Mucosa of descending colon (tissue), 3 donors: Measurements from ENCODE around the gene NRROS. TPM values are rescaled to one million over a fixed set of nuclear protein-coding genes. Genes with fewer than 3 reads are reported as not detected.

ENCODE experiments used
- ATAC-seq: fragments of 200-7000 bp; cut with Tn5 transposase; one replicate; pipeline ENCODE4 v1.9.1; 2020; ENCODE audit warnings: mild to moderate bottlenecking, moderate library complexity
- DNase-seq, 3 donors: peaks; one replicate each; pipeline ENCODE4 v3.0.0-alpha.2; 2020
- H3K36me3 ChIP-seq: fragments of 200-600 bp; one replicate; pipeline ENCODE4 v1.8.0; 2021; ENCODE audit warnings: low read depth, mild to moderate bottlenecking
- H3K4me1 ChIP-seq: fragments of 200-600 bp; one replicate; pipeline ENCODE4 v1.8.0; 2021; ENCODE audit warnings: low read depth, mild to moderate bottlenecking
- H3K4me3 ChIP-seq: fragments of 200-600 bp; one replicate; pipeline ENCODE4 v1.8.0; 2021; ENCODE audit warnings: mild to moderate bottlenecking
- H3K9me3 ChIP-seq: fragments of 200-600 bp; one replicate; pipeline ENCODE4 v1.8.0; 2021; ENCODE audit warnings: mild to moderate bottlenecking
- intact Hi-C, 2 donors: fragments of 100-400 bp; cut with DNase I in 1 of 2; cut with micrococcal nuclease in 1 of 2; formaldehyde crosslinking; loops; one replicate each; pipeline versions ENCODE4 v1.11.0 to v1.11.1; 2022; cut with DNase I, micrococcal nuclease
- total RNA-seq, 3 donors: library from RNA; stranded (reverse); fragmentation: NEBNext Ultra II Directional in 2 of 3; extraction: Animal tissue kit (Norgen Biotek cat#: 25700) in 2 of 3; gene quantifications; one replicate each; pipeline versions ENCODE4 v1.2.1 to v1.2.4, GENCODE V29; 2021 to 2023
- TF ChIP-seq, protein P1 (sequence below): fragments of 200-600 bp; IDR thresholded peaks from one replicate; pipeline ENCODE4 v1.8.0; 2022; ENCODE audit warnings: antibody characterized with exemption, mild to moderate bottlenecking
- donor health status: DM: no; HTN: no; CAD: no; lungs with moderate emphysema.
- donor health status: DM: no; HTN: no; CAD: no.
- donor health status: DM: no; HTN: yes; CAD: no.

NRROS gene
- total RNA-seq, 3 donors from 2014 or later, result 1.1 to 6.0 (median 5.4) TPM

DNA sequence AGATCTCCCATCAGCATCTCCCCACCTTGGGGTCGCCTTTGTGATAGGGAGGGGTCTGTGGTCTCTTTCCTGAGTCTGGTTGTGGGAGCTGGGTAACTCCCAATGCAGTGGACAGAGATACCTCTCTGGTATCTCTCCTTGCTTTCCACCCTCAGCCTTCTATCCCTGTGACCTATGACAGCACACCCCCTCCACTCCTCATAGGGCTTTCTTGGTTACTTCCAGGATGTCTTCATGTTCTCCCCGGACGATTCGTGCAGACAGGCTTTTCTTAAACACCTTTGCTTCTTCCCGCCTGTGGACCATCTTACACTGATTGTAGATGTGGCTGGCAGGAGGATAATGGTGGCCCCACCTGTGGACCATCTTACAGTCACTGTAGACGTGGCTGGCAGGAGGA is 14.2 kb upstream of the NRROS start:
- ATAC-seq (no peak), DNase-seq (no peak)
- no peaks in the 10 kb centered on the region for H3K36me3 ChIP-seq
- no peak overlapping the region for H3K4me3 ChIP-seq
- H3K9me3 ChIP-seq, result no peaks in the 10 kb centered on the region
- peaks cover 5% of the 10 kb centered on the region for H3K4me1 ChIP-seq
- TF ChIP-seq, protein P1, sequence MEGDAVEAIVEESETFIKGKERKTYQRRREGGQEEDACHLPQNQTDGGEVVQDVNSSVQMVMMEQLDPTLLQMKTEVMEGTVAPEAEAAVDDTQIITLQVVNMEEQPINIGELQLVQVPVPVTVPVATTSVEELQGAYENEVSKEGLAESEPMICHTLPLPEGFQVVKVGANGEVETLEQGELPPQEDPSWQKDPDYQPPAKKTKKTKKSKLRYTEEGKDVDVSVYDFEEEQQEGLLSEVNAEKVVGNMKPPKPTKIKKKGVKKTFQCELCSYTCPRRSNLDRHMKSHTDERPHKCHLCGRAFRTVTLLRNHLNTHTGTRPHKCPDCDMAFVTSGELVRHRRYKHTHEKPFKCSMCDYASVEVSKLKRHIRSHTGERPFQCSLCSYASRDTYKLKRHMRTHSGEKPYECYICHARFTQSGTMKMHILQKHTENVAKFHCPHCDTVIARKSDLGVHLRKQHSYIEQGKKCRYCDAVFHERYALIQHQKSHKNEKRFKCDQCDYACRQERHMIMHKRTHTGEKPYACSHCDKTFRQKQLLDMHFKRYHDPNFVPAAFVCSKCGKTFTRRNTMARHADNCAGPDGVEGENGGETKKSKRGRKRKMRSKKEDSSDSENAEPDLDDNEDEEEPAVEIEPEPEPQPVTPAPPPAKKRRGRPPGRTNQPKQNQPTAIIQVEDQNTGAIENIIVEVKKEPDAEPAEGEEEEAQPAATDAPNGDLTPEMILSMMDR, result no peak
- intact Hi-C loops, result no loop called here

DNA sequence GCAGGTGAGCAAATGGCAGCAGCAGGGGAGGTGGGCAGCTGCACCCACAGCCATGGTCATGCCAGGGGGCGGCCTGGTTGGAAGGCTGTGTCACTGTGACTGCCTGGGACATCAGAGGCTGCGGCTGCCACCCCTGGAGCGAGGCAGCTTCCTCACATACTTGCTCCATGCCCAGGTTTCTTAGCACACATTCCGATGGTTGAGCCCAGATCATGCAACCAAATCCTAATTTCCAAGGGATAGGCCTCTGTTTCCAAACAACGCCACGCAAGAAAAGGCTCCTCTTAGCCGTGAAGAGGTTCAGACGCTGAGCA is 11.6 kb upstream of the NRROS start:
- ATAC-seq (no peak), DNase-seq (no peak)
- Histone ChIP-seq H3K36me3 (no peaks in the 10 kb centered on the region), H3K4me3 (no peak overlapping the region), H3K4me1 (peaks cover 11% of the 10 kb centered on the region), H3K9me3 (no peaks in the 10 kb centered on the region)
- TF ChIP-seq, protein P1, result no peak
- intact Hi-C loops, result no loop called here

DNA sequence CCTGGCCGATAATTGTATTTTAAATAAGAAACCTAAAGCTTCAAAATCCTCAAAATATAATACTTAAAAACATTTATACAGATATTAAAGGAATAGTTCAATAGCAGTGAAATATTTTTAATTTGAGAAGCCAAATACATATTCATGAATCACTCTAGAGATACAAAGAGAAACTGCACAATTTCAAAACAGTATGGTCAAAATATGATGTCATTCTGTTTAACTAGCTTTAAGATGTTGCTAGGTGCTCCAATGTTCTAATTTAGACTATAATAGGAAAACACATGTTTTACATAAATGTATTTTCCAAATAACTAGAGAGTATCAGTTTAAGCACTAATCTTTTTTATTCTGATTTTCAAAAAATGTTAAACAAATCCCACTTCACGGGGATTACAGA is 10.3 kb upstream of the NRROS start:
- DNase-seq, result no peak
- no peaks in the 10 kb centered on the region for H3K9me3 ChIP-seq
- H3K36me3 ChIP-seq, result no peaks in the 10 kb centered on the region
- intact Hi-C loops, result no loop called here
- H3K4me3 ChIP-seq, result no peak overlapping the region
- H3K4me1 ChIP-seq, result peaks cover 11% of the 10 kb centered on the region
- no peak for ATAC-seq
- TF ChIP-seq, protein P1, result no peak

DNA sequence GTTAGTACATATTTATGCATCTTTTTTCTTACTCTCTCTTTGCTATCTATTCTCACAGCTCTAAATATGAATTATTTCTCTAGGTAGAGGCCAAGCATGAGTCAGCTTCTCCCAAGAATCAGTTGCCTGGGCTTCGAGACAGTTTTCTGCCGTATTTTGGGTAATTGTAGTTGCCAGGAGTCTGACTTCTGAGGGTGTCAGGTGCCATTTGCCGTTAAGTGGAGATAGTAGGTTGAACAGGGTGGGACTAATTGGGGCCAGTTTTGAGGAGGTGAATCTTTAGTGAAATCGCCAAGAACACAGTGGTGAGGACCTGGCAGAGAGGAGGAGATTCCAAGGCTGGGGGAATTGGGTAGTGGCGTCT is 7.8 kb upstream of the NRROS start:
- Histone ChIP-seq H3K36me3 (no peaks in the 10 kb centered on the region), H3K4me1 (peaks cover 11% of the 10 kb centered on the region), H3K4me3 (no peak overlapping the region), H3K9me3 (no peaks in the 10 kb centered on the region)
- ATAC-seq, result no peak
- intact Hi-C loops, result no loop called here
- no peak for DNase-seq
- TF ChIP-seq, protein P1, result no peak

DNA sequence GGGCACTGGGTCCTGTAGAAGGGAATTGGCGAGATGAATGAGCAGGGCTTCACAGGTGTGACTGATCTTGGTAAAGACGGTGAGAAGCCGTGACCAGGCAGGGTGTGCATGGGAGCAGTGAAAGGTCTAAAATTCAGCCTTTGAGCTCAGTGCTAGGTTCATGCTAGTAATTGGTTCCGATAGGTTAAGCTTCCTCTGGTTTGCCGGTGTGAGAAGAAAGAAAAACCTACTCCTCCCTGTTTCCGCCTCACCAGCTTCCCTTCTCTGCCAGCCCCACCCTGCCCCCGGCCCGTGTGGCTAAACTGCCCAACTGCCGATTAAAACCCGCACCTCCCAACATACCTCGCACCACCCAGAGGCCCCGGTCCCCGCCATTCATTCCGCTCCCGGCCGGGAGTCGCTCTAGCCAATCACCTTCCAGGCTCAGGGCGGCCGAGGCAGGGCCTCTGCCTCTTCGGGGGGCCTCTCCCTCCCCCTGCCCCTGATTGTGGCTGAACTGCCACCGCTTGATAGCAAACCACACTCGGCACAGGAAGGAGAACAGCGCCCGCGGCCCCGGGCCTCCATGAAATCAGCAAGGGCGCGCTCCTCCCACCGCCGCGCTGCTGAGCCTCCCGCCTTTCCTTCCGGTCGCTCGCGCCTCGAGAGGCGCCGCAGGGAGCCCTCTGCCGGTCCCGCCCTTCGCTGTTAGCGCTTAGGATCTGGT is 7.3 kb upstream of the NRROS start:
- peak; percentile 94 for ATAC-seq
- intact Hi-C loops, result no loop called here
- no peaks in the 10 kb centered on the region for H3K36me3 ChIP-seq
- peak; percentile 90 to 94 (median 91) for DNase-seq
- H3K9me3 ChIP-seq, result no peaks in the 10 kb centered on the region
- peak overlapping the region; percentile 48 for H3K4me3 ChIP-seq
- TF ChIP-seq, protein P1, result no peak
- H3K4me1 ChIP-seq, result peaks cover 11% of the 10 kb centered on the region
